ENCODE results near the gene SPAAR. TPM values are rescaled to one million over a fixed set of nuclear protein-coding genes. Genes with fewer than 3 reads are reported as not detected.
A peak's percentile ranks its signal among the peaks of the same experiment; 100 is the strongest.

SPAAR gene
- total RNA-seq, 3 donors from 2014 or later (not counting 1 experiment from before 2014, with no cell fraction given): not detected

DNA sequence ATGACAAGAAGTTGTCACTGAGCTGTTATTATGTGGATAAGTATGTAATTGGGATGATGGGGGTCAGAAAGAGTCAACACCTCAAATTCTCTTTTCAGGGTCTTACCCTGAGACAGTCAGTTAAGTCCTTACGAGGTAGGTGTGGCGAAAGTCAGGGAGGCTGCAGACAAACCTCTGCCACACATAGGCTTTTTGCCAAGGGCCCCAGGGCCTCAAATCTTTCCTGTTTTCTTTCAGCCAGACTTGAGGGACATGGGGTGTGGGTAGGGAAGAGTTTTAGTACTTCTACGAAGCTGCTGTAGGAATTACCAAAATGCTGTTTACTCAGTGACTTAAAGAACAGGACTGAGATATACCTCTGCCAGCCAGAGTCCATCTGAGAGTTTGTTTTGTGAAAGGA, 34.9 kb downstream of the SPAAR start:
- ATAC-seq (no peak), DNase-seq (no peak)
- TF ChIP-seq, protein P1, sequence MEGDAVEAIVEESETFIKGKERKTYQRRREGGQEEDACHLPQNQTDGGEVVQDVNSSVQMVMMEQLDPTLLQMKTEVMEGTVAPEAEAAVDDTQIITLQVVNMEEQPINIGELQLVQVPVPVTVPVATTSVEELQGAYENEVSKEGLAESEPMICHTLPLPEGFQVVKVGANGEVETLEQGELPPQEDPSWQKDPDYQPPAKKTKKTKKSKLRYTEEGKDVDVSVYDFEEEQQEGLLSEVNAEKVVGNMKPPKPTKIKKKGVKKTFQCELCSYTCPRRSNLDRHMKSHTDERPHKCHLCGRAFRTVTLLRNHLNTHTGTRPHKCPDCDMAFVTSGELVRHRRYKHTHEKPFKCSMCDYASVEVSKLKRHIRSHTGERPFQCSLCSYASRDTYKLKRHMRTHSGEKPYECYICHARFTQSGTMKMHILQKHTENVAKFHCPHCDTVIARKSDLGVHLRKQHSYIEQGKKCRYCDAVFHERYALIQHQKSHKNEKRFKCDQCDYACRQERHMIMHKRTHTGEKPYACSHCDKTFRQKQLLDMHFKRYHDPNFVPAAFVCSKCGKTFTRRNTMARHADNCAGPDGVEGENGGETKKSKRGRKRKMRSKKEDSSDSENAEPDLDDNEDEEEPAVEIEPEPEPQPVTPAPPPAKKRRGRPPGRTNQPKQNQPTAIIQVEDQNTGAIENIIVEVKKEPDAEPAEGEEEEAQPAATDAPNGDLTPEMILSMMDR (IDR thresholded peaks at IDR 0.05): no peak
- 94% methylated on average over 3 of the region's 3 CpGs for WGBS (ENCODE audit: insufficient coverage)
- H3K4me1 Mint-ChIP-seq: peaks cover 5% of the 10 kb centered on the region in 2 donors
- no peak overlapping the region for H3K27ac Mint-ChIP-seq
- no peaks in the 10 kb centered on the region for H3K9me3 Mint-ChIP-seq
- H3K27me3 ChIP-seq (ENCODE audit: control insufficient read depth, insufficient read depth, low read length): no peaks in the 10 kb centered on the region
- H3K4me3 ChIP-seq (ENCODE audit: low read length): no peak overlapping the region
- H3K36me3 Mint-ChIP-seq: no peaks in the 10 kb centered on the region
- no peaks in the 10 kb centered on the region for H3K9me3 ChIP-seq (ENCODE audit: control insufficient read depth, insufficient read depth, low read length)
- intact Hi-C loops (cut with micrococcal nuclease): no loop called here
- H3K27ac ChIP-seq (ENCODE audit: low read length): no peak overlapping the region
- no peaks in the 10 kb centered on the region for H3K4me1 ChIP-seq (ENCODE audit: control insufficient read depth, insufficient read depth, low read length)
- peaks cover 0 to 6% of the 10 kb centered on the region in 2 donors for H3K27me3 Mint-ChIP-seq (ENCODE audit: low read depth in 2 of 2)
- H3K4me3 Mint-ChIP-seq: no peak overlapping the region
- H3K36me3 ChIP-seq (ENCODE audit: control insufficient read depth, insufficient read depth, low read length): no peaks in the 10 kb centered on the region

DNA sequence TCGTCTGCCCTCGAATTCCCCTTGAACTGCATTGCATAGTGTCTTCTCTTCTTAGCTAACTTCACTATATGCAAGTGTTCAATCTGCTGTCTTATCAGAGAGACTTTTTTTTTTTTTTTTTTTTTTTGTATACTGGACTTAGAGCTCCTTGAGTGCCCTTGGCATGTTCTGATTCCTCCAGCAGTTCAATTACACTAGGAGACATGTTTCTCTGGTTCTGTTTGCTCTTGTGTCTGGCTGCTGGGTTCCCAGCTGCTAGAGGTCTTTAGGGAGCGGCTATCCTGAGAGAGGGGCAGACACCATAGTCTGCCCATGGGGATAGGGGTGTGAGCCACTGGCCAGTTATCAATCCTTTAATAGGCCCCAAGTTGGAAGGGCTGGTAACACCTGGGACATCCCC, 35.6 kb downstream of the SPAAR start:
- no peak overlapping the region for H3K4me3 ChIP-seq (ENCODE audit: low read length)
- DNase-seq: no peak
- H3K9me3 Mint-ChIP-seq: no peaks in the 10 kb centered on the region
- peaks cover 5% of the 10 kb centered on the region in 2 donors for H3K4me1 Mint-ChIP-seq
- WGBS (ENCODE audit: insufficient coverage): 95% methylated on average over 3 of the region's 3 CpGs
- H3K9me3 ChIP-seq (ENCODE audit: control insufficient read depth, insufficient read depth, low read length): no peaks in the 10 kb centered on the region
- H3K36me3 Mint-ChIP-seq: no peaks in the 10 kb centered on the region
- TF ChIP-seq, protein P1 (IDR thresholded peaks at IDR 0.05): no peak
- H3K27me3 ChIP-seq (ENCODE audit: control insufficient read depth, insufficient read depth, low read length): no peaks in the 10 kb centered on the region
- no peak overlapping the region for H3K4me3 Mint-ChIP-seq
- H3K27ac ChIP-seq (ENCODE audit: low read length): no peak overlapping the region
- no peaks in the 10 kb centered on the region for H3K4me1 ChIP-seq (ENCODE audit: control insufficient read depth, insufficient read depth, low read length)
- intact Hi-C loops (cut with micrococcal nuclease): no loop called here
- H3K36me3 ChIP-seq (ENCODE audit: control insufficient read depth, insufficient read depth, low read length): no peaks in the 10 kb centered on the region
- peaks cover 0 to 9% of the 10 kb centered on the region in 2 donors for H3K27me3 Mint-ChIP-seq (ENCODE audit: low read depth in 2 of 2)
- ATAC-seq: no peak
- H3K27ac Mint-ChIP-seq: no peak overlapping the region

DNA sequence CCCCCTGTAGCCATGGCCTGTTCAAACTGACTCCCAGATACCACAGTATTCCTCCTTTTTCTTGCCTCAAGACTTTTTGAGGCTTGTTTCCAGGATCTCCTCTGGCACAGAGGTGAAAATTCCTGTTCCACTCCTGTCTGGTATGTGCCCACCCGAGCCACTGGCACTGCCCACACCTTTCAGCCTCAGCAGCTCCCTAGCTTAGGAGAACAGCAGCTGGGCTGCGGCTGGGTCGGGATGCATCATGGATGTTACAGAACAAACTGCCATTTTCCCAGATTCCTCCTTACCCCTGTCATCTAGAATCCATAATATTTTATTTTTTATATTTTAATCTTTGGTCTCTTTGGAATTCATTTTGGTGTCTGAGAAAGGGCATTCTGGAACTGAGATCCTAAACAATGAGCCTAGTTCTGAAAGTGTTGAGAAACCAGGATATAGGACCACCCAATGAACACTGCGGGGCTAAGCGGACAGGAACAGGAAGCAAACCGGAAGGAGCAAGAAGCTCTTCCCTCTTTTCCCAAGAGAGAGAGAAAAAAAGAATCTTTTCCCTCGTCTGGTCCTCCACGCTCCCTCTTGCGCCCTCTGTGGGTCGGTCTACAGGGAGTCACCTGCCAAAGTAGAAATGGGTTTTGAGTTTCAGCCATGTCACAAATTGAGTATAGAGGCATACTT, 36.2 kb downstream of the SPAAR start:
- TF ChIP-seq, protein P1 (IDR thresholded peaks at IDR 0.05): peak; percentile 68
- no peaks in the 10 kb centered on the region for H3K9me3 Mint-ChIP-seq
- Histone ChIP-seq H3K4me3 (ENCODE audit: low read length) (no peak overlapping the region), H3K27me3 (ENCODE audit: control insufficient read depth, insufficient read depth, low read length) (no peaks in the 10 kb centered on the region), H3K27ac (ENCODE audit: low read length) (no peak overlapping the region), H3K4me1 (ENCODE audit: control insufficient read depth, insufficient read depth, low read length) (no peaks in the 10 kb centered on the region), H3K36me3 (ENCODE audit: control insufficient read depth, insufficient read depth, low read length) (no peaks in the 10 kb centered on the region), H3K9me3 (ENCODE audit: control insufficient read depth, insufficient read depth, low read length) (no peaks in the 10 kb centered on the region)
- H3K36me3 Mint-ChIP-seq: no peaks in the 10 kb centered on the region
- DNase-seq (peak; percentile 24 to 81), ATAC-seq (peak in 2 of 3 donors; percentile 49 to 60)
- 39% methylated on average over 10 of the region's 10 CpGs for WGBS (ENCODE audit: insufficient coverage)
- intact Hi-C loops (cut with micrococcal nuclease): no loop called here
- peaks cover 0 to 9% of the 10 kb centered on the region in 2 donors for H3K27me3 Mint-ChIP-seq (ENCODE audit: low read depth in 2 of 2)
- peaks cover 5% of the 10 kb centered on the region in 2 donors for H3K4me1 Mint-ChIP-seq
- H3K4me3 Mint-ChIP-seq: no peak overlapping the region
- no peak overlapping the region for H3K27ac Mint-ChIP-seq

DNA sequence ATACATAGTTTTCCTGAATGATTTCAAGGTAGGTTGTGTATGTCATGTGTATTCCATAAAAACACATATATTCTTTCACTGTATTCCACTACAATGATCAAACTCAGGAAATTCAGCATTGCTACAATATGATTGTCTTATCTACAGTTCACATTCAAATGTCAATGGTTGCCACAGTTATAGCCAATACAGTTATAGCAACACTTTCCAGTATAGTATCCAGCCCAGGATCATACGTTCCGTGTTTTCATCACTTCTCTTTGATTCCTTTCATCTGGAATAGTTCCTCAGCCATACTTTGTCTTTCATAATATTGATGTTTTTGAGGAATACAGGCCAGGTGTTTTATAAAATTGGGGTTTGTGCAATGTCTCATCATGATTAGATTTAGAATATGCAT, 39.2 kb downstream of the SPAAR start:
- H3K9me3 ChIP-seq (ENCODE audit: control insufficient read depth, insufficient read depth, low read length): no peaks in the 10 kb centered on the region
- DNase-seq (no peak), ATAC-seq (no peak)
- H3K27ac Mint-ChIP-seq: no peak overlapping the region
- TF ChIP-seq, protein P1 (IDR thresholded peaks at IDR 0.05): no peak
- peaks cover 5% of the 10 kb centered on the region in 2 donors for H3K4me1 Mint-ChIP-seq
- H3K36me3 Mint-ChIP-seq: no peaks in the 10 kb centered on the region
- H3K4me3 ChIP-seq (ENCODE audit: low read length): no peak overlapping the region
- H3K27me3 ChIP-seq (ENCODE audit: control insufficient read depth, insufficient read depth, low read length): no peaks in the 10 kb centered on the region
- no peak overlapping the region for H3K27ac ChIP-seq (ENCODE audit: low read length)
- no peak overlapping the region for H3K4me3 Mint-ChIP-seq
- 100% methylated on average over 2 of the region's 2 CpGs for WGBS (ENCODE audit: insufficient coverage)
- peaks cover 9 to 11% of the 10 kb centered on the region in 2 donors for H3K27me3 Mint-ChIP-seq (ENCODE audit: low read depth in 2 of 2)
- H3K4me1 ChIP-seq (ENCODE audit: control insufficient read depth, insufficient read depth, low read length): no peaks in the 10 kb centered on the region
- intact Hi-C loops (cut with micrococcal nuclease): no loop called here
- no peaks in the 10 kb centered on the region for H3K9me3 Mint-ChIP-seq
- no peaks in the 10 kb centered on the region for H3K36me3 ChIP-seq (ENCODE audit: control insufficient read depth, insufficient read depth, low read length)

All from natural killer cell (primary cell).